GM12801 (cell line): ENCODE measurements around the gene TP53.

Experiments used
- CTCF ChIP-seq: IDR thresholded peaks from one replicate; pipeline ENCODE4 v1.5.1; 2011; ENCODE audit warnings: control low read depth; ENCODE audit not compliant: insufficient read length; ENCODE audit errors: extremely low read depth

The TP53 gene

GRCh38 chr17:7633093-7633492 is 54.2 kb downstream of the TP53 start:
- TF ChIP-seq CTCF: no peak

GRCh38 chr17:7632492-7632894 is 54.8 kb downstream of the TP53 start:
- TF ChIP-seq CTCF: no peak

- no peak for TF ChIP-seq CTCF
Observed at GRCh38 chr17:7631398-7632380, 55.6 kb downstream of the TP53 start.

GRCh38 chr17:7629939-7630571 is 57.2 kb downstream of the TP53 start, which contains the start of gene SHBG:
Gene SHBG (plus strand): TSS chr17:7630135. CDS start chr17:7630173, 38 bp downstream.
- TF ChIP-seq CTCF: no peak

- no peak for TF ChIP-seq CTCF
Observed at GRCh38 chr17:7627250-7628121, 59.8 kb downstream of the TP53 start, which contains the start of gene SAT2. Gene SAT2 (minus strand): TSS chr17:7627821. CDS start chr17:7627635, 186 bp downstream.

- no peak for TF ChIP-seq CTCF
Observed at GRCh38 chr17:7626956-7627249, 60.4 kb downstream of the TP53 start.

- TF ChIP-seq CTCF: no peak
Observed at GRCh38 chr17:7626307-7626706, 61.0 kb downstream of the TP53 start.
